Stimulated activated CD8-positive, alpha-beta memory T cell treated with anti-CD3 and anti-CD28 coated beads, Interleukin-15, amount 100 ng/mL, for 1 hour (primary cell): Measurements from ENCODE around the gene TWIST2.

Source experiments
- DNase-seq: peaks from one replicate; pipeline ENCODE4 v3.0.0-alpha.2; 2020; ENCODE audit warnings: low read depth

The TWIST2 gene

DNA sequence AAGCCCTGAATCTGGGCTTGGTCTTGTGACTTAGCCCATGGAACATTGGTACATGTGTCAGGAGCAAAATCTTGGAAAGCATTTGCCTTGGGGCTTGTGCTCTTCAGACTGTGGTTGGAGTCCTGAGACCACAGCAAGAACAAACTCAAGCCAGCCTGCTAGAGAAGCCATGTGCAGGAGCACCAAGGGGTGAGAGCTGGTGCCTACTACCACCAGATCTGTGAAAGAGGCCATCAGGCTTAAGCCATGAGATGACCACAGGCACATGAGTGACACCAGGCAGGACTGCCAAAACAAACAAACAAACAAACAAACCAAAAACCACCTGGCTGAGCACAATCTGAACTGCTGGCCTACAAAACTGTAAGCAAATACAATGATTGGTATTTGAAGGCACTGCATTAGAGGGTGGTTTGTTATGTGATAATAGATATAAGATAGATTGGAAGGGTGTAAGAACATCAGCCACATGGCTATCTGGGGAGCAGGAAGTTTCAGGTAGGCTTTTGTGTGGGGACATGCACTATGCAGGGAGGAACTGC lies 9.0 kb upstream of the TWIST2 start:
- no peak for DNase-seq

DNA sequence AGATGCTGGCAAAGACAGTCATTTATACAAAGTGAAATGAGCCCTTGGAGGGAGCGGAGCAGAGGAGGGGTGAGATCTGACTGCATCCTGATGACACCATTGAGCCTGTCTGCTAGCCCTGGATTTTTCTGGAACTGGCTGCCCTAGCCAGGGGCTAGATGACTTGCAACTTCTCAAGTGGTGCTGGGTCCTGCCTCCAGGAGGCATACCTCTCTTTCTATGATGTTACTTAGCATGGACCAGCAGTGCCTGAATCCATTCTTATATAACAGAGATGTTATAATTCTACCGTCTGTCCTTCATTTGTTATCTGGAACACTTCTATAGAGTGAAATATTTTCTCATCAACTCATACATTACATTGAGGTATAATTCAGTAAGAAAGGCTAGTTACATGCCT lies 8.5 kb upstream of the TWIST2 start:
- no peak for DNase-seq

DNA sequence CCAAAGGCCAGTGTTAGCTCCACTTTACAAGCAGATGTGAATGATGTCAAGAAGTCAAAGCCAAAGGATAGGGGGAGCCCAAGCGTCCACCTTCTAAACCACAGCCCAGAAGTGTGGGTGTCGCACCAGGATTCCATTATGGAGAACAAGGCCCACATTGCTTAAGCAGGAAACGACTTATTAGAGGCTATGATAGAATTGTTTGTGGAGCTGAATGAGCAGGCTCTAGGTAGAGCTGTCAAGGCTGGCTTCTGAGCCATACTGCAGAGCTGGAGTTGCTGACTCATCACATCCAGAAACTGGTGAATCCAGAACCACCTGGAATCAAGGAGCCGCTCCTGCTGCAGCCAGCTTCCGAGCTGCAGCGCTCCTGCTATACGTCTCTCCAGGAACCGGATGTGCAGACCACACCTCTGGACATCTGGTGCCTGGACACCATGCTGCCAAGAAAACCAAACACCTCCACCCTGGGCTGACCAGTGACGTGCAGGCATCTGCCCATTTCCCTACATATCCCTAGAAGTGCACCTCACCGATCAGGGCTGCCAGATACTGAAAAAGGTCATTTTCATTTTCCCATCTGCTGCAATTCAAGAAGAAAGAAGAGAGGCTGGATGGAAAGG lies 6.2 kb upstream of the TWIST2 start:
- no peak for DNase-seq

DNA sequence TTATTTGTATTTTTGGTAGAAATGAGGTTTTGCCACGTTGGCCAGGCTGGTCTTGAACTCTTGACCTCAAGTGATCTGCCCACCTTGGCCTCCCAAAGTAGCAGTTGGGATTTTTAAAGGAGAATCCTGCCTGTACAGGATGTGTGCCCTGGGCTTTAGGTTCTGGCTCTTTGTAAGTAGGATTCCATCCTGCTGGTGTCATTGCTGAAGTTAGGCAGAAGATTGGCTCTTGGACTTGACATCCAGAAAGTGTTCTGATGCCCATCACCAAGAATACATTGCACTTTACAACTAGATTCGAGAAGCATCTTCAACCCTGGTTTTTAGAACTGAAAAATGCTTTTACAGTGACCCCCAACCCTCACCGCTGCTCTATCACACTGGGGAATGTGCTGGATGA lies 4.4 kb upstream of the TWIST2 start:
- DNase-seq = no peak

DNA sequence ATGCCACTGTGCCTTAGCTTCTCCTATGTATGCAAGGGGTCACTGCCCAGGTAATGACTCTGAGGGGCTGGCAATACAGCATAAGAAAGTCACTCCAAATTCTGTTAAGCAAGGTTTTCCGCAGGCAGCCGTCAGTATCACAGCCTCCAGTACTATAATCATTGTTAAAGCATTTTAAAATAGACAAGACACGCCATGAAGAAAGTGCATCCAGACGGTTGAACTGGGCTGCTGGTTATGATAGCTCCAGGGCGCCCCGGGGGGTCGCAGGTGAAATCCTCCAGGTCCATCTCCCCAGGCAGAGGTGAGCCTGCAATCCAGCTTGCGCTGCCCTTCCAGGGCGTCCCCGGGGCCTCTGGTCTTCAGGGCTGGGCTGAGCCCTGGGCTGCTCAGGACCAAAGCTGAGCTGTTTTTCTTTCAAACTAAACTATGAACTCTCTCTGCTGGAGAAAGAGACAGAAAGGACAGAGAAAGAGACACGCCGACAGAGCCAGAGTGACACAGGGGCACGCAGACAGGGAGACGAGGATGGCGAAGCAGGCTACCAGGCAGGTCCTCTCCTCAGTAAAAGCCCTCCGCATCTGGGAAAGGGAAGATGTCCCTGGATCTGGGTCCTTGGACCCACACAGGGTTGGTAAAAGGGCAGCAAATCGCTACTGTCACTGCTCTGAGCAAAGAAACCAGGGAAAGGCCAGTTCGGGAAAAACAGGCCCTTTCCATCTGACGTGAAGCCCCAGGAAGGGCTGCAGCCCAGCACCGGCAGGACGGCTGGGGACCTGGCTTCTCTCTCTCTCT lies 2.1 kb upstream of the TWIST2 start:
- DNase-seq = no peak

DNA sequence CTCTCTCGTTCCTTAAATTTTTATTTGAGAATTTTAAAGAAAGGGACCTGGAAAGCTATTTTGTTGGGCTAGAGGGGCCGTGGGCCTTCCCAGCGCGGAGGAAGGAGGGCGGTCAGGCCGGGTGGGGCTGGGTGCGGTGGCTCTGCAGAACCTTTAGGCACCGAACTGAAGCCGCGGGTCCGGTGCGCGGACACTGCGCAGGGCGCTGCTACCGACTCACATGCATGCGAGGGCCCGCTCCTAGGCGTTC lies 1.6 kb upstream of the TWIST2 start:
- DNase-seq = no peak

DNA sequence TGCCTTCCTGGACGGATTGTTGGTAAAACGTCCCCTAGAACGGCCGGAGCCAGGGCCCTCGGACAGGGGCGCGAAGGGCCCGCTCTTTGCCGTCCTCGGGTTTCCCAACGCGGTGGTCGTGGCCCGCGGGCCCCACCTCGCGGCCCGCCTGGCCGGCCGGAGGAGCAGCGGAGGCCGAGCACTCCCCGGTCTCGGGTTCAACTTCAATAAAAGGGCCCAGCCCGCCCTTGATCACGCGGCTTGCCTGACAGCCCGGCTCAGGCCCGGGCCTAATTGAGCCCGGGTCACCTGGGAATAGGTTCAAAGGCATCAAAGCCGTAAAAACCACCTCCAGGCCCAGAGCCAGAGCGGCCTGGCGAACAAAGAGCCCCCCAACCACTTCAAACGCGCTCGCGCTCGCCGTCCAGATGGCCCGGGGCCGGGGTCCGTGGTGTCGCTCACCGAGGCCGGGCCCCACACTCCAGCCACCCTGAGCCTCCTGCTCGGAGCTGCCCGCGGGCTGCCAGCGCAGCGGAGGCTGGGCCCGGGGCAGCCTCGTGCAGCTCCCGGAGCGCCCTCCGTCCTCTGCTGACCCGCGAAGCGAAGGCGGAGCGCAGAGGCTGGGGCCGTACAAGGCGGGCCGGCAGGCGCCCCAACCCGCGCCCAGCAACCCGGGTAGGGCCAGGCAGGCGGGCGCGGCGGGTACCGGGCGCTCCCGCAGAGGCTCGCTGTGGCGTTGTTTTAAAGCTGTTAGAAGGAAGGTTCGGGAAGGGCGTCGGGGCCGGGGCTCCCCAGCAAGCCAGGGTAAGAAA lies 1.1 kb upstream of the TWIST2 start:
- DNase-seq = no peak

DNA sequence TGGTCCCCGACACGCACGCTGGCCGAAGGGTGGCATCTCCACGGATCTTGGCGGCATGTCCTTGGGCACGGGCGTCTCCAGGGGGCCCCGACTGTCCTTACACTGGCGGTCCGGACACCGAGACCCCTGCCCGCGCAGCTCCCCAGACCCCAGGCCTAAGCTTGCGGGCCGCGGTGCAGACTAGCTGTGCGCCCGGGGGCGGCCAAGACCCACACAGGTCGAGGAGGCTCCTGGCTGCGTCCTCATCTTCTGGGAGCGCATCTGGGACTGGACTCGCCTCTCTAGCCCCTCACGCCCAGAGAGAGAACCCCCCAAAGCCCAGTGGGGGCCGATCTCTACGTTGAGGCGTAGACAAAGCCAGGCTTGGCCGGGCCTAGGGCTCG lies 475 bp upstream of the TWIST2 start:
- no peak for DNase-seq

DNA sequence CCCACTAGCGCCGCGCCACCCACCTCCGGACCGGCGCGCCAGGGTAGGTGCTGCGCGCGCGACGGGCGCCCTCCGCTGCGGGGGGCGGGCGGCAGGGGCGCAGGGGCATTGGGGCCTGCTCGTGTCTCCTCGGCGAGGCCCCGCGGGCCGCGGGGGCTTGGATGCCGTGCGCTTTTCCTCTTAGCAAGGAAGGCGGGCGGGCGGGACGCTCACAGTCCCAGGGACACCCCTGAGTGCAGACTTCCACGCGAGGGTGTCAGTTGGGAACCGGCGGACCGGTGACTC lies 748 bp downstream of the TWIST2 start:
- no peak for DNase-seq

DNA sequence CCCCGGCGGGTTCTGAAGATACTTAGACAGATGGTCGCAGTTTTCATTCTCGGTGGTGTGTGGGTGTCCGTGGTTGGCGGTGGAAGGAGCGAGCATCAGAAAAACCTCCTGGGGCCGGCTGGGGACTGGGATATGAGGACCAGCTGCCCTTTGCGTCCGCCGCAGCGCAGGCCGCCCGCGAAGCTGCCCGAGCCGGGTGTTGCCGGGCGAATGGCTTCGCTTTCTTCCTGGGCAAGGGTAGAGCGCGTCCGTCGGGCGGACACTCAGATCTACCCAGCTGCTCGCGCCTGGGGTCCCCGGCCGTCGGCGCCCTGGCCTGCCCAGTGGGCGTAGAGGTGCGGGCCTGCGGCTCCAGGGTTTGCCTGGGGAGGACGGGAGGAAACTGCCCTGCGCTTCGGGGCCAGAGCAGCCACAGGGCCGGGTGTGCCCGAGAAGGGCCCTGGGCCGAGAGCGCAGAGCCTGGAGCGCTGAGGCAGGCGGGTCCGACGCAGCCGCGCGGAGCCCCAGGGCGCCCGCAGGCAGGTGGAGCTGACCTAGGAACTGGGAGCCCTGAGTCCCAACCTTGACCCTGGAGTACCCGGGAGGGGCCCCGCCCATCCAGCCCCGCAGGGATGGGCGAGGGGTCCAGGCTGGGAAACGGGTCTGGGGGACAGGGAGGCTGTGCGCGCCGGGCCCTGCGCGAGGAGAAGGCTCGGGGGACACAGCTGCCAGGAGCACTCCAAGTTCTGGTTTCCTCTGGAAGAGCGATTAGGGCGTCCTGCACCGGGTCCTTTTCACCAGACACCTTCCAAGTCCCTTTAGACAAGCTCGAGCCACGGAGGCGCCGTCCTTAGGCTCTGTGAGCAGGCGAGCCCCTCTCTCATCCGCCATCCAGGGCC lies 1.3 kb downstream of the TWIST2 start:
- DNase-seq = no peak

DNA sequence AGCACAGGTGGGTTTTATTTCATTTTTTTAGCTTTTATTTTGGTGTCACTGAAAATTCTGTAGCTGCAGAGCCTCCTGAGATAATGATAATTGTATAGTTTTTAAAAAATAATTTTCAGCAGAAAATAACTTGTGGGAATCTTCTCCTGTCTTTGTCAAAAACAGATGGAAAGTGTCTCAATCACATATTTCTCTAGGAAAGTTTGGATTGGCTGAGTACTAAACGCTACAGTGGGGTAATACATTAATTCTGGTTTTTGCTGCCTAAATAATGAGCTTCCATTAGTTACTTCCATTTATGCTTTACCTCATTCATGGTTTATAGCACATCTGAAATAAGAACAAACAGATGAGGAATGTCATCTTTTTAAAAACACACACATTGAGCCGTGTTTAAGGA lies 2.2 kb downstream of the TWIST2 start:
- no peak for DNase-seq

DNA sequence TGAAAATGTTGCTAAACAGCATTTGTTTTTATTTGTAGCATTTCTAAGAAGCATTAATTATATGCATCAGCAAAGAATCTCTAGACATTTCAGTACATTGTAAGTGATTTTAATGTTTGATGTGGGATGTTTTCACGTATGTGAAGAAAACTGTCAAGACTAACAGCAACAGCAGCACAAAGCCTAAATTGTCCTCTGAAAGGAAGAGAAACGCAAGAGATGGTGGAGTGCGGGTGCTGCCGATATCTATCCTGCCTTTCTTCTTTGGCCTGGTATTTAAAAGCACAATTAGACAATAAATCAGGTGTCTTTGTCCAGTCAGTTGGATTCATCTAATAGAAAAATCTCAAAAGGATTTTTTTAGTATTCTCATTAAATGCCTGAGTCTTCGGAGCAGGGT lies 3.1 kb downstream of the TWIST2 start:
- DNase-seq = no peak

DNA sequence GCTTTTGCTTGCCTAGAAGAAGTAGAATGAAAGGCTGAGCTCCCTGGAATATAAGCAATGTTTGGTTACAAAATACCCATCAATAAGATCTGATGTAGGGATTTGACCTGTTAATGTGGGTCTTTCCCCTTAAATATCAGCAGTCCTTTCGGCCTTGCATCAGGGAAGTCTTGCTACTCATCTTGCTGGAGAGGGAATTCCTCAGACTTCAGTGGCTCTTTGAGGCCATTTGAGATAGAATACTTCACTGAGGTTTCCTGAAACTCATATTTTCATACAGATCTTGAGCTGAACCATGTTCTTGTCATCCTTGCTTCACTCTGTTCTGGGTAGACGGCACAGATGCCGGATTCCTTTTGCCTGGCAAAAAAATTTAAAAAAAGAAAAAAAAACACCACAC lies 3.9 kb downstream of the TWIST2 start:
- no peak for DNase-seq

DNA sequence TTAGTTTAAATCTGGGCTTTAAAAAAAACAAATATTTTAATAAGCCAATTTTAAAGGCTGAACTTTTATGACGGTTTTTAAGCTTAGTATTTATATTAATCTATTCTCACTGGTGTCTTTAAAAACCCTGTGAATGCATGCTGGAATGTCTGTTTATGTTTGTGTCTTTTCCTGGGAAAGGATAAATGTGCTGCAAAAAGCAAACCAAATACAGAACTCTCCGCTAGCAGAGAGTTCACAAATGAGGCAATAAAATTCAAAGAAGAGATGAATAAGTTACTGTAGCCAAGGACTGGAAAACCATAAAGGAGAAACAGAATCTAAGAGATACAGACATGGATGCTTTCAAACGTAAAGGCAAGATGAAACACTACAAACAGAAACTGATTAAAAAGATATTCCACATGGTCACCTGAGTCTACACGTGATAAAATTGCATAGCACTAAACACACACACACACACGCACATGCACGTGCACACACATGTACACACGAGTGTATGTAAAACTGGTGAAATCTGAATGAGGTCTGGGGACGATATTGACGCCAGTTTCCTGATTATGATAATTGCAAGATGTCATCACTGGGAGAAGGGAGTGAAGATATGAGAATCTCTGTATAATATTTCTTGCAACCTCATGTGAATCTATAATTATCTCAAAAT lies 4.5 kb downstream of the TWIST2 start:
- no peak for DNase-seq

DNA sequence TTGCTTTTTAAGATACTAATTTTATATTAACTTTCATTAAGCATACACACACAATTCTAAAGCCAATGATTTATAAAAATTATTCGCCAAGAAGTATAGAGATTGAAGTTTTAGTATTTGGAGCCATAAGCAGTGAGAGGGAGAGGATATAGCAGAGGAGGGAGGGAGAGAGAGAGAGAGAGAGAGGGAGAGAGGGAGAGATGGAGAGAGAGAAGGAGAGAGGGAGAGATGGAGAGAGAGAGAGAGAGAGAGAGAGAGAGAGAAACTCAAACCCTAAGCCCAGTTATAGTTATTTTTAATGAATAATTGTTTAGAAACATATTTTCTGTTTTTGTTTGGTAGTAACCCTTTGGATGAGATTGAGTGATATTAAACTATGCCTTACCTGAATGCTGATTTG lies 5.3 kb downstream of the TWIST2 start:
- no peak for DNase-seq

DNA sequence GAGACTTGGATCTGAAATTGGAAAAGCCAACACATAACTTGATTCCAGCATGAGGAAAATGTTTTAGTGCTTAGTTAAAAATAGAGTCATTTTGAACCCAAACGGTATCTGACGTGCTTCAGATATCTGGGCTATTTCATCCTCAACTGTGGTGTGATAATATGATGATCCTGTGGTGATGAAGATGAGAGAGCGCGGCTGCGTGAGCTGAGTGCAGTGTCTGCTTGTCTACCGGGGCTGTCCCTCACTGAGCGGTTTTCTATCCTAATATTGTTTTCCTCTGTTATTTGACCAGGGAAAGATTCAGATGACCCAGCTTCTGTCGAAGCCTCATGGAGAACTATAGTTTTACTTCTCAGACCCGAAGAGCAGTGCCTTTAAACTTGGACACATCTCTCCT lies 5.8 kb downstream of the TWIST2 start:
- DNase-seq = no peak

DNA sequence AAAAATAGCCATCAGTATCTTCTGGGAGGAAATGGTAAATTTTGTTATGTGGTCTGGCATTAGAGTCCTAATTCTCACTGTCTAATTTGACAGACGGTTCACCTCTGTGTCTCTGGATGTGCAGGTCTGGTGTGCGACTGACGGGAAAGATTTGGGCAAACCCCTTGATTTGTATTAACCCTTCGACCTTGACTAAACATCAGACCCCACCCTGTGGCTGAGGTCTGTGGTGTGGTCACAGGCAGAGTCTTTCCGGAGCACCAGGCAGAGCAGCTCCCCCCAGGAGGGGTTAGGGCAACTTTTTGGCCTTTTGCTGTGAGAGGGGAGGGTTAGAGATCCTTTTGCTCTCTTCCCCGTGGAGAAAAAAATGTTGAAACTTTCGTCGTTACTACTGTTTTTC lies 6.4 kb downstream of the TWIST2 start:
- DNase-seq = no peak

DNA sequence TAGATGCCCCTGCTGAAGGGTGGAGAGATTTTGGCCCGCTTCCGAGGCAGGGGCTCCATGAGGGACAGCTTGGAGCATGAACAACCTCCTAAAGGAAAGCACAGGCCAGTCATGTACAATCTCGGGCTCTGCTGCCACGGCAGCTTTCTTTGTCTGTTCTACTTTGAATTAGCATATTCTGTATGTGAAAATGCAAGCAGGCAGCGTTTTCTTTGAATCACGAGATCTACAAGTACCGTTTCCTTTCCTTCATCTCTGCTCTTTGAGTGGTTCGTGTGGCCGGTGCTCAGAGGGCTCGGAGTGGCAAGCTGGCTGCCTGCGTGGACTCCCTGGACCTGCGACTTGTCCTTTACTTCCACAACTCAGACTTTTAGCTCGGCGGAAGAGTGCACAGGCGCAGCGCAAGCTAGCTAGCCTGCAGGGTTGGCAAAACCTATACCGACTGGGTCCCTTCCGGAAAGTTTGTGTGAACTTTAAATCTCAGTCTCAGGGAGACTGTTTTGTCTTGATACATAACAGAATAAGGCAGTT lies 6.9 kb downstream of the TWIST2 start:
- no peak for DNase-seq

DNA sequence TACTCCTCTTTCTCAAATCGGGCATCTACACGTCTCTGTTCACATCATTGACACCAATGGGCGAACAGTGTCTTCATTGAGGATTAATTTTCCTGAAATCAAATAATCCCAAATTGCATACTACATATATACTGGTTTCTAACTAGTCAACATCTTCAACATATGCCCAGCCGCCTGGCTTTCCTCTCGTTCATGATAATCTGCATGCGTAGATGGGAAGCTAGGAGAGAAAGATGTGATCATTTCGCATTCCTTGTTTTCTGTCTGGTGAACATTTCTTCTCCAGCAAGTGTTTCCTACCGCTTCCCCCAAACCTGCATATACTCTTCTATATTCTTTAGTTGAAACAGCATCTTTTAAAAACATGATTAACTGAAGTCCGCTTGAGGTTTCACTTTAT lies 7.4 kb downstream of the TWIST2 start:
- DNase-seq = no peak

DNA sequence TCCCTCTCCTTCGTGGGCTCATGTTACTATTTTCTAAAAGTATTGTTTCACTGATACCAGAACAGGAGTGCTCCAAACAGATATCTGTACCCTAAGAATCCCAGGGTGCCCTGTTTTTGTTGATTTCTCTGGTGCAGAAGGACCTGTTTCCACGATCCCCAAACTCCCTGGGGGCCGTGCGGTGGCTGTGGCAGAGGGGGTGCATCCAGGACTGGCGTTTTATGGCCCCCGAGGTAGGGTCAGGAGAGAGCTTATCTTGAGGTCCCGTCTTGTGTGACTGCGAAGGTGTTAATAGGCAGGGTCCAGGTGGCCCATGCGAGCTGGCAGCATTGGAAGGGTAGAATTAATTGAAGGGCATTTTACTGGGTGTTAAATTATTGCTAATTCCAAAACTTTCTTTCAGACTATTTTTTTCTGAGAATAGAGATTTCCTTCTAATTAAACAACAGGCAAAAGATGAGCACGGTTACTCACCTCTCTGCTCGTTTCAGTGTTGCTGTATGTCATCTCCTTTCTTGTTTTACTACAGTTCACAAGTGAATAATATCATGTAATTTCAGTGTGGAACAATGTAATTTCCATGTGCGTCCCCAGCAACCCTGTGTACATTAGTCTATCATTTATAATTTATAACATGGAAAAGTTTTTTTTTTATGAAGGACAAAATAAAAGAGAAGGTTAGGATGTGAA lies 8.2 kb downstream of the TWIST2 start:
- DNase-seq = no peak
